GM21360 (cell line): ENCODE data around the gene NCOA7.
"Not testable (repeated sequence)": the region's sequence is repeated elsewhere in the genome, so short reads cannot be mapped to it uniquely, and the experiment has no call there.

ENCODE experiments used
- ATAC-seq: cut with Tn5 transposase; IDR thresholded peaks from one replicate; pipeline ENCODE4 v1.9.1; 2021; ENCODE audit warnings: mild to moderate bottlenecking, moderate library complexity; ENCODE audit not compliant: unreplicated experiment

The NCOA7 gene

GRCh38 chr6:125961117-125961516, 170.4 kb downstream of the NCOA7 start:
- ATAC-seq = no peak

DNA sequence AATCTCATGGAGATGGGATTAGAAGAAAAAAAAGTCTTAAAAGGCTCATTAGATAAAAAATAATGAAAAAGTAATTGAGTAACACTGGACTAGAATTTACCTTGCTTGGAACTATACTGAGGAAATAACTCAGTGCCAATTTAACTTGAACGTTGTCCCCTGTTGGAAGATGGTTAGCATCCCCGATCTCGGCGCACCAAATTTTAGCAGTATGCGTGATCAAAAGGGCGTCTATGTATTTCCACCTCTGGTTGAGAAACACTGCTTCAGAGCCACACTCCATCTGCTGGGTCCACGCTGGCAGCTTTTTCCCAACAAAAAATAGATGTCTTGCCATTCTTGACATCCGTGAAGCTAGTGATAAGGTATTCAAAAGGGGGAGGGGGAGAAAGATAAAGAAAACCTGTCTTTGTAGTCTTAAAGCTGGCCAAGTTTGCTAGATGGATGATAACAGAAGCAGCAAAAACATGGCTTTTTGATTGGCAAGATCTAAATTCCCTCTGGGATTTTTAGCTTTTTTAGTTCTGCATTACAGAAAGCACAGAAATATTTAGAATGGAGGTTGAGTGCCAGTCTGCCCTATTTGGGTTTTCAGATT, 172.2 kb downstream of the NCOA7 start:
- no peak for ATAC-seq

GRCh38 chr6:125963817-125964216, 173.1 kb downstream of the NCOA7 start:
- ATAC-seq = no peak

GRCh38 chr6:125966569-125966968, 175.8 kb downstream of the NCOA7 start:
- no peak for ATAC-seq

GRCh38 chr6:125968493-125968892, 177.7 kb downstream of the NCOA7 start:
- ATAC-seq = no peak

DNA sequence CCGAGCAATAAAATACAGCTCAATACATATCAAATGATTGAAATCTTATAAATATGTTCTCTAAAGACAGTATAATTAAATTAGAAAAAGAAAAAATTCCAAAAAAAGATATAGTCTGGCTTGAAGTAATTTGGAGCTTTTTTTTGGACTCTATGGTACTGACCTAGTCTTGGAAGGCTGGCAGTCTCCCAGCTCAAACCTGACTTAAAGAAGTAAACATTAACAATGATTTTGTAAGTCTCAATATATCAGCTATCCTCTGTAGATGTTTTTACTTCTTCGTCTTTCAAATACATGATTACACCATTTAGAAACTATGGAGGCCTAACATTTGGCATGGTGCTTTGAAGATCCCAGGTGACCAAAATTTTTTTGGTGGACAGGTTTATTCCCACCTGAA, 180.0 kb downstream of the NCOA7 start:
- ATAC-seq = no peak

GRCh38 chr6:125972478-125972877, 181.7 kb downstream of the NCOA7 start:
- not testable (repeated sequence) for ATAC-seq

DNA sequence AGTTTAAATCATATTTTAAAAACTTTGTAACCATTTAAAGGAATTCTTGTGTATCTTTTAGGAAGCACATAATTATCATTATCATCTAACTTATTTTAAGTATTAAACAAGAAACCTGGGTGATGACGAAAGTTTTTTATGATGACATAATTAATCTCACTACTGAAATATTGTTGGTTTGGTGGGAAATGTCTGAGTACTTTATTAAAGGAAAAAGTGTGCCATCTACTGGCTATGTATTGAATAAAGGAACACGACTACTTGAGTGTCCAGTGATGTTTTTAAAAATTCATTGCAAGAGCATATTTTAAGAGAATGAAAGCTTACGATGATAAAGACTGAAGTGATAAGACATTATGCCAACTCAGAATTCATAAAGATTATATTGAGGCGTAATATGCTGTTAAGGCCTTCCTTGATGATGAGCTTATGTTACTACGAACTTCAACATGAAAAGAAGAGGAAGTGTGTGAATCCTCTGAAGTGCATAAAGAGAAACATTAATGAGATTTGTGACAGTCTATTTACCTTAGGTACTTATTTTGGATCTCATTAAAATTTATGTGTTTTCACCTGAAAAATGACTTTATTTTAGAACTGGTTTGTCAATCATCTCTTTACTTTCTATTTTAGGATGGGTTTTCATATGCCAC, 183.6 kb downstream of the NCOA7 start:
- ATAC-seq = peak; percentile 77

DNA sequence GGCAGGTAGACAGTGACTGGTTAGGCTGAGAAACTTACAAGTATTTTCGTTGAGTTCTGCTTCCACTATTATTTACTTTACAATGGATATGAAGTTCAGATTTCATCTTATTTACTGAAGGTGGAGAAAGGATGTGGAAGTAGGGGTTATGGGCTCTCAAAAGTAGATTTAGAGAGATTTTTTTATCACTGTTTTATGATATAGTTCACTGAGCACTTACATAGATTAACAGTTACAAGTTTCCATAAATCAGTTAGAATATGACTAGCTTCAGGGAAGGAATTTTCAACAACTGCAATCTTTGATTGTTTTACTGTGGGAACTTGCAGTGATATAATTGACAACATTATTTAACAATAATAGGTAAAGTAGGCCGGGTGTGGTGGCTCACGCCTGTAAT, 188.3 kb downstream of the NCOA7 start:
- ATAC-seq = no peak
